ENCODE measurements around the gene DZIP3. TPM values are rescaled to one million over a fixed set of nuclear protein-coding genes. Genes with fewer than 3 reads are reported as not detected.

DZIP3 gene
- total and polyA plus RNA-seq, 2 experiments from 2014 or later = 28.7 to 32.0 TPM

GRCh38 chr3:108569336-108569735 is 20.2 kb upstream of the DZIP3 start:
- Histone ChIP-seq H4K20me1 (replicated peaks; ENCODE audit: insufficient read depth) (no peaks in the 10 kb centered on the region; the same call in 1 of the 2 replicates), H3K4me2 (no peak overlapping the region), H3K36me3 (ENCODE audit: insufficient read depth) (peaks cover 14% of the 10 kb centered on the region; the same call in 1 of the 2 replicates), H2AFZ (no peak overlapping the region), H3K9me2 (ENCODE audit: insufficient read depth) (no peaks in the 10 kb centered on the region), H3K4me1 (ENCODE audit: insufficient read depth) (no peaks in the 10 kb centered on the region), H3K27ac (ENCODE audit: low read depth) (no peak overlapping the region), H3K4me3 (no peak overlapping the region), H3F3A (replicated peaks; ENCODE audit: low read depth) (no peaks in the 10 kb centered on the region), H3K27me3 (ENCODE audit: insufficient read depth) (no peaks in the 10 kb centered on the region), H3K79me2 (replicated peaks; ENCODE audit: insufficient read depth) (no peaks in the 10 kb centered on the region)
- TF ChIP-seq EZH2 (IDR thresholded peaks at IDR 0.05; ENCODE audit: low read depth, unreplicated experiment) (no peak), POLR2AphosphoS5 (IDR thresholded peaks at IDR 0.05; ENCODE audit: low read depth) (no peak), CTCF (conservative IDR thresholded peaks at IDR 0.05; ENCODE audit: low read depth in 2 of 2) (no peak), ZNF114 (CRISPR knock-in tag; IDR thresholded peaks at IDR 0.05) (no peak), REST (IDR thresholded peaks at IDR 0.05; ENCODE audit: unreplicated experiment) (no peak), NANOG (IDR thresholded peaks at IDR 0.05; ENCODE audit: borderline replicate concordance) (no peak), CREB1 (CRISPR knock-in tag; IDR thresholded peaks at IDR 0.05; ENCODE audit: low read depth) (no peak), ZNF462 (CRISPR knock-in tag; IDR thresholded peaks at IDR 0.05) (no peak), ZNF331 (CRISPR knock-in tag; IDR thresholded peaks at IDR 0.05; ENCODE audit: low read depth) (no peak), EZH2phosphoT487 (IDR thresholded peaks at IDR 0.05; ENCODE audit: unreplicated experiment) (no peak), ETS1 (IDR thresholded peaks at IDR 0.05) (no peak), JUNB (IDR thresholded peaks at IDR 0.05; ENCODE audit: unreplicated experiment) (no peak), STAT1 (IDR thresholded peaks at IDR 0.05; ENCODE audit: unreplicated experiment) (no peak)
- peaks cover 26% of the 10 kb centered on the region for H3K36me3 Mint-ChIP-seq (ENCODE audit: low read depth)
- H3K4me3 Mint-ChIP-seq = no peak overlapping the region
- H3K27ac Mint-ChIP-seq = no peak overlapping the region
- H3K9me3 Mint-ChIP-seq = no peaks in the 10 kb centered on the region
- ATAC-seq = no peak
- H3K4me1 Mint-ChIP-seq = no peaks in the 10 kb centered on the region
- H3K27me3 Mint-ChIP-seq (ENCODE audit: insufficient read depth, low read depth, poor library complexity) = no peaks in the 10 kb centered on the region
- no peak for DNase-seq (ENCODE audit: low spot score)
